Activated naive CD4-positive, alpha-beta T cell treated with anti-CD3 and anti-CD28 coated beads, Interleukin-2, amount 50 U/mL, for 16 hours (primary cell): Measurements from ENCODE around the gene SUN5.
"Not testable (repeated sequence)": the region's sequence is repeated elsewhere in the genome, so short reads cannot be mapped to it uniquely, and the experiment has no call there.

ENCODE experiments used
- DNase-seq: peaks from one replicate; pipeline ENCODE4 v3.0.0-alpha.2; 2020

The SUN5 gene

GRCh38 chr20:33004141-33004751, at the start of gene SUN5:
SUN5 (minus strand) TSS chr20:33004433; CDS start chr20:33004340, 93 bp downstream.
- no peak for DNase-seq

DNA sequence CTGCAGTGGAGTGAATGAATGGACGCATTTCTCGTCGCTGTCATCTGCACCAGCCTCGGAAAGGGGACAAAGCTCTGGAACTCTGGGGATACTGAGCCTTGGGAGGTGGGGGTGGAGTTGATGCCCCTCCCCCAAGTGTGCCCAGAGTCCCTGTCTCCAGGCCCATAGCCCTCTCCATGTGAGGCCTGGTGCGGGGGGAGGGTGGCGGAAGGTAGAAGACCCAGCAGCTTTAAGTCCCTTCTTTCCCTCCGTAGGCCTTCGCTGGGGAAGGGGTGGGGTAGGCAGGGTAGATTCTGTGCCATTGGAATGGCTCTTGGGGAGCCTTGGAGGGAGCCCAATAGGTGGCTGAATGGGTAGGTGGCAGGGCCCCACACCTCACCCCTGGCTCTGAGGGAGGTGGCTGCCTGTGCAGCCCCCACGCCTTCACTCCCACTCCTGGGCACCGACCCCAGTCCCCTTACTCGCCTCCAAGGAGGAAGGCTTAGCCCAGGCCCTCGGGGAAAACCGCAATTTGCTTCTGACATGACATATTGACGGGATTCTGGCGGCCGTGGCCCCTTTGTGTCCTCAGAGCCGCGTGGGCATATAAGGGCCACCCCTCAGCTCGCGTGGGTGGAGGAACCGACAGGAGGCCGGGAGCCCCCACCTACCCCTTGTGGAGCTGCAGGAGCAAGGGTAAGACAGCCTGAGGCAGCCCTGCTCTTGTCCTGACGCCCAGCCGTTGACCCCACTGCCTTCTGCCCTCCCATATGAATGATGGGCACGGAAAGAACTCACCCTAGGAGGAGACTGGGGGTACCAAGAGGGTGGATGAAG, 49.3 kb upstream of the SUN5 start, which contains the start of gene BPIFB3:
Gene BPIFB3 (plus strand): TSS at position 613 of the 816 bp plus-strand sequence. CDS start 1,533 bp downstream, outside the sequence.
- DNase-seq = no peak

GRCh38 chr20:33051333-33051732, 47.1 kb upstream of the SUN5 start:
- no peak for DNase-seq

- no peak for DNase-seq
Measured at GRCh38 chr20:33046412-33046811, 42.2 kb upstream of the SUN5 start.

DNA sequence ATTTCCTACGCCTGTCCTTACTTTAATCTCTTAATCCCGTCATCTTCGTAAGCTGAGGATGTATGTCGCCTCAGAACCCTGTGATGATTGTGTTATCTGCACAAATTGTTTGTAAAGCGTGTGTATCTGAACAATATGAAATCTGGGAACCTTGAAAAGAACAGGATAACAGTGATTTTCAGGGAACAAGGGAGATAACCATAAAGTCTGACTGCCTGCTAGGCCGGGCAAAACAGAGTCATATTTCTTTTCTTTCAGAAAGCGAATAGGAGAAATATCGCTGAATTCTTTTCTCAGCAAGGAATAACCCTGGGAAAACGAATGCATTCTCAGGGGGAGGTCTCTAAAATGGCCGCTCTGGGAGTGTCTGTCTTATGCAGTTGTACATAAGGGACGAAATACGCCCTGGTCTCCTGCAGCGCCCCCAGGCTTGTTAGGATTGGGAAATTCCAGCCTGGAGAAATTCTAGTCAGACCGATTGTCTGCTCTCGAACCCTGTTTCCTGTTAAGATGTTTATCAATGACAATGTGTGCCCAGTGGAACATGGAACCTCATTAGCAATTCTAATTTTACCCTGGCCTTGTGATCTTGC, 41.0 kb upstream of the SUN5 start:
- not testable (repeated sequence) for DNase-seq

DNA sequence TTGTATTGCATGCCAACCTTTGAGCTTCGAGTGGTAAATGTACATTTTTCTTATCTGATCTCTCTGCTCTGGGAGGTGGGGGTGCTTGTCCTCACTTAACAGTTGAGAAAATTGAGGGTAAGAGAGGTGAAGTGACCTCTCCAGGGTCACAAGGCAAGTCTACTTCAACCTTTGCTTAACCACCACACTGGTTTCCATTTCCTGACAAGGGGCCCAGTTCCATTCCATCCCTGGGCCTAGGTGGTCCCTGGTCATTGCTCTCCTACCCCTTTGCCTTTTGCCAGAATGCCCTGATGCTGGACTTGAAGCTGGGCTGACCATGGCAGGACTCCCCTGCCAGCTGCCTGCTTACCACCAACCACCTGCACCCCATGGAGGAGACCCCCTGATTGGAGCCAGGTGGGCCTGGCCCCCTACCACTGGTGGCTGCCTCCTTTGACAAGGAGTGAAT, 39.5 kb upstream of the SUN5 start:
- no peak for DNase-seq

- no peak for DNase-seq
Measured at GRCh38 chr20:33042983-33043730, 38.9 kb upstream of the SUN5 start.

- no peak for DNase-seq
Measured at GRCh38 chr20:33042430-33042829, 38.2 kb upstream of the SUN5 start.

DNA sequence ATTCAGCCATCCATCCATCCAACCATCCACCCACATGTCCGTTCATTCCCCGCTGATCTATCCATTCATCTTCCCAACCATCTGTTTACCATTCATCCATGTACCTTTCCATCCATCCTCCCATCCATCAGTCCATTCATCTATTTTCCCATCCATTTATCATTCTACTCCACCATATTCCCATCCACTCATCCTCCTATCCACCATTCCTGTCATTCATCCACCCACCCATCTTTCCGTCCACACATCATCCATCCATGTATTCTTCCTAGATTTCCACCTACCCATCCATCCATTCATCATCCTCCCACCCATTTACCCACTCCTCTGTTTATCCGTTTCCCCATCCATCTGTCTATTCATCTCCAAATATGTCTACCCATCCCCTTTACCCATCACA, 34.0 kb upstream of the SUN5 start:
- DNase-seq = no peak

- DNase-seq = no peak
Measured at GRCh38 chr20:33037456-33037855, 33.2 kb upstream of the SUN5 start.

DNA sequence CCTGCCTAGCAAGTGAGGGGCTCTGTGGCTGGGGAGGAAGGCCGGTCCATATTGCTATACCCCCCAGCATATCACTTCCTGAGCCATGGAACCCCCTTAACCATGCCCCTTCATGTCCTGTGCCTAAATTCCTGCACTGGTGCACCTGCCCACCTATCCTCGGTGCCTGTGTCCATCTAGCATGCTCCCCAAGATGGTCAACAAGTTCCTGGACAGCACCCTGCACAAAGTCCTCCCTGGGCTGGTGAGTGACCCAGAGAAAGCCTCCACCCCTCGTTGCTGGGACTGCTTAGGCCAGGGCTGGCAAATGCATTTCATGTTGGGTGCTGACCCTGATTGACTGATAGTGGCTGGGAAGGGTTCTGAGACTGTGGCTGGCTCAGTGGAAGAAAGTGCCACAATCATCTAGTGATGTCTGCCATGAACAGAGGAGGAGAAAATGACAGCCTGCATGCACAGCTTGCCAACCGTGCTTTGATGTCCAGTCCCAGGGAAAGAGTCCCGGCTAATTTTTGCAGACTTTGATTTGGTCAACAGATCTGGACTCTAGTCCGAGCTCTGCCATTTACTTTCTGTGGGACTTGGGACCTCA, 30.8 kb upstream of the SUN5 start:
- no peak for DNase-seq

DNA sequence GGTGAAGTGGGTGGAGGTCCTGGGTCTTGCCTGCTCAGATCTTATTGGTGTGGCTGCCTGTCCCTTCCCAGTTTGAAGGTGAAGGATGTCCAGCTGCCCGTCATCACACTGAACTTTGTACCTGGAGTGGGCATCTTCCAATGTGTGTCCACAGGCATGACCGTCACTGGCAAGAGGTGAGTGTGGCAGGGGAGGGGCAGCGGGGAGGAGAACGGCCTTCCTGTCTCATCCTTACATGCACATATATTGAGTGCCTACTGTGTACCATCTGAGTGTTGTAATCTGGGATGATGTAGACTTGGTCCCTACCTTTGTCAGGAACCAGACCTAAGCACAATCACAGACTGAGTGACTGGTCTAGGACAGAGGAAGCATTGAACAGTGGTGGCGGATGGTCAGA, 29.9 kb upstream of the SUN5 start:
- DNase-seq = no peak

DNA sequence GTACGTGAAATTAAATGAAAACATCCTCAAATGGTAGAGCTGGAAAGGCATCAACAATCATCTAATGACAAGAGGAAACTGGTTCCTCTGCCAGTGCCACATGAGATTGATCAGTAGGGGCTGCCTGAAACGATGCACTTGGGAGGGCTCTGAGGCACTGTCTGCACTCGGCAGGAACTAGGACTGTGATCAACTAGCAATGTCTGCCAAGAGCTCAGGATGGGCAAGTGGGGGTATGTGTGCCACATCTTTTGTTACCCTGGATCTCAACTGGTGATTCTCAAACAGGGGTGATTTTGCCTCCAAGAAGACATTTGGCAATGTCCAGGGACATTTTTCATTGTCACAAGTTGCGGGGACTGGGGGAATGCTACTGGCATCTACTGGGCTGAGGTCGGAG, 29.1 kb upstream of the SUN5 start:
- DNase-seq = no peak

- DNase-seq = no peak
Measured at GRCh38 chr20:33032555-33032954, 28.3 kb upstream of the SUN5 start.

DNA sequence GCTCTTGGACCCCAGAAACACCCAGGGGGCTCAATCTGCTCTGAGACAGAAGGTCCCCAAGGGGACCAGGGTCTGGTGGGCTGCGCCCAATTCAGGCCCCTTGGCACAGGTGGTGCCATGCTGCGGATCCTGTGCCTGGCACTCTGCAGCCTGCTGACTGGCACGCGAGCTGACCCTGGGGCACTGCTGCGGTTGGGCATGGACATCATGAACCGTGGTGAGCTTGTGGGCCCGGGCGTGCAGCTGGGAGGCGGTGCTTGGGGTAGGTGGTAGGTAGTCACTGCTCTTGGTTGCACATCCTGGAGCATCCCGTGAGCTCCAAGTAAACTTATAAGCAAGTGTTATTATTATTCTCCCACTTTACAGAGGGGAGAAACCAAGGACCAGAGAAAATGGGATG, 27.3 kb upstream of the SUN5 start, which contains the start of gene BPIFB6:
Gene BPIFB6 (plus strand): TSS at position 118 of the 400 bp plus-strand sequence. CDS start 0 bp downstream, at position 118.
- no peak for DNase-seq

GRCh38 chr20:33030569-33030968, 26.3 kb upstream of the SUN5 start:
- no peak for DNase-seq

DNA sequence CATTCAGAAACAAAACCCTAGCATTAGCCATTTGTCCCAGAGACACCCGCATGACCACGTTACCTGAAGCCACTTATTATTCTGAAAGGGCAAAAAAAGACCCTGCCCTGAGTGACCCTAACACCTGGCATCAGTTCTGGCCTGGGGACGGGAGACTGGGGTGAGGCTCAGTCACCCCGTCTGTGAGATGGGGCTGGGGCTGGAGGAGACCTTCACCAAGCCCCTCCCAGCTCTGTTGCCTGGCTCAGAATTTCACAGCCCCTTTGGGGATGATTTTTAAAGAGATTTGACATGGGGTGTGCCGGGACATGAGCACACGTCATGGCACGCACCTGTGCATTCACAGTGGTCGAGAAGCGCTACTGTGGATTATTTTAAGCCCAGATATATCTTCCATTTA, 25.8 kb upstream of the SUN5 start:
- no peak for DNase-seq

DNA sequence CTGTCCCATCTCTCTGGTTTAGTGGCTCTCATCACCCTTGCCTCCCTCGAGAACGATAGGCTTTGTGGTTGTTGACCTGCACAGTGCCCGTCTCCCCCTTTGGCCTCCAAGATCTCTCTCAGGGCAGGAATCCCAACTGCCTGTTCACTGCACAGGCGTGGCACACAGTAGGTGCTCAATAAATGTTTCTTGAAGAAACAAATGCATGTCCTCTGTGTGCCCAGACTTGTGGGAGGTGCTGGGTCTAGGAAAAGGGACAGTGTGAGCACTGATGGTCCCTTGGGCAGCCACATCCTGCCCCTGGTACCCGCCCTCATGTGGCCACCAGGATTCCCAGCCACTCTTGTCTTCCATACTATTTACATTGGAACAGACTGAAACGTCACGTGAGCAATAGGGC, 24.6 kb upstream of the SUN5 start:
- DNase-seq = no peak

- DNase-seq = no peak
Measured at GRCh38 chr20:33027769-33028751, 23.8 kb upstream of the SUN5 start.

- no peak for DNase-seq
Measured at GRCh38 chr20:33026779-33027759, 22.8 kb upstream of the SUN5 start.
